Germinal center (tissue), 1 donor: ENCODE results near the gene FRMD4A.
"Not testable (repeated sequence)": the region's sequence is repeated elsewhere in the genome, so short reads cannot be mapped to it uniquely, and the experiment has no call there.

Experiments used
- DNase-seq: peaks from one replicate; pipeline ENCODE4 v3.0.0; 2012; ENCODE audit warnings: mixed read lengths, low spot score

Gene FRMD4A

DNA sequence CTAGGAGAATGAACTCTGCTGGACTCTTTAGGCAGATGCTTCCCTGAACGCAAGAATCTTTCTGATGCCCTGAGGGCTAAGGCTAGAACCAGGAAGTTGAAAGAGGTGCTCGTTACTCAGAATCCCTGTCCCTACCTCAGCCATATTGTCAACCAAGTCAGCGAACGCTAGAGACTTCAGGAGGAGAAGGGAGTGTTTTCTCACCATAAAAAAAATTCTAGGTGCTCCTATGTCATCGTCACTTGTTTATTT is 384.6 kb downstream of the FRMD4A start:
- no peak for DNase-seq

DNA sequence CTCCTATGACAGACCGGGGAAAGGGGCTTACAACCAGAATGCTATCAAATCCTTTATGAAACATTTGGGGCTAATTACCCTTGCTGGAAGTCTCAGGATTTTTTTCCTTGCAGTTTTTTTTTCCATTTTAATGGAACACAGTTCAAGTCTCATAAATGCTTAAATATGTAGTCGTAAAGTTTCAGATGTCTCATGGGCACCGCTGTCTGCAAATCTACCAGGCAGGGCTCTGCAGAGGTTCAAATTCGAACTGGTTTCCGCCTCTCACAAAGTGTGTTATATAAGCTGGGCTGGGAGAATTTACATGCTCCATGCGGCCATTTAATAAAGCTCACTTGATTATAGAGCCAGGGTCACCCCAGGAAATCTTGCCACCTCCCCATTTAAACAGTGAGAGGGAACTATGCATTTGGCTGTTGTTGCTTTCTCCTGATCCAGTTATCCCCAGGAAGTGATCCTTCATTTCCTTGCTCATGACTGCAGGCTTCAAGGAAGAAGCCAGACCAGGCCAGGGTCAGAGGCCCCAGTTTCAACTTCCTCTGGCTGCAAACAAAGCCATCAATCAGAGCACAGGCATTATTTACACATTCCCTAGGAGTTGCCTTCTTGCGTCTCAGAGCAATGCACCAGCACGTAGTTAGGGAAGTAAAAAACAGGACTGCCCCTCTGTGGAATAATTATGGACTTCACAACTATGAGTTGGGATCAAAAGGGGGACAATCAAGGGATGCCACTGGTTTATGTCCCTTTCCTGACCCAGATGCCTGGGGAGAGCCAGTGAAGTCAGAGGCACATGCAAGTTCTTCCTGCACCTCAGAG is 385.1 kb downstream of the FRMD4A start:
- no peak for DNase-seq

DNA sequence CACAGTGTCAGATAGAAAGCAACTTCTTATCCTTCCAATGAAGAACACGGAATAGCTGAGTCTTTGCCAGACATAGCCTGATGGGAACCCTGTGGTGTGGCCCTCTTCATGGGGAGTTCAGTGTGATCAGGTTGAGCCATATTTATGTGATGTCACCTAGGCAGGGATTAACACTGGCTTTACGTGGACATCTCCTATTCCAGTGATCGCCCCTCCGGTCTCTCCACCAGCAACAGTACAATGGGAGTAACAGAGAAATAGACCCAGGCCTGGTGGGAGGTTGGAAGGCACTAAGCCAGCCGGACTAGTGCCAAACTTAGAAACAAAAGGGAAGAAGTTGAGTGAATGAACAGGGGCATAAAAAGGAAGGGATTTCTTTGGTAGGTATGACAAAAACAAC is 385.9 kb downstream of the FRMD4A start:
- no peak for DNase-seq

DNA sequence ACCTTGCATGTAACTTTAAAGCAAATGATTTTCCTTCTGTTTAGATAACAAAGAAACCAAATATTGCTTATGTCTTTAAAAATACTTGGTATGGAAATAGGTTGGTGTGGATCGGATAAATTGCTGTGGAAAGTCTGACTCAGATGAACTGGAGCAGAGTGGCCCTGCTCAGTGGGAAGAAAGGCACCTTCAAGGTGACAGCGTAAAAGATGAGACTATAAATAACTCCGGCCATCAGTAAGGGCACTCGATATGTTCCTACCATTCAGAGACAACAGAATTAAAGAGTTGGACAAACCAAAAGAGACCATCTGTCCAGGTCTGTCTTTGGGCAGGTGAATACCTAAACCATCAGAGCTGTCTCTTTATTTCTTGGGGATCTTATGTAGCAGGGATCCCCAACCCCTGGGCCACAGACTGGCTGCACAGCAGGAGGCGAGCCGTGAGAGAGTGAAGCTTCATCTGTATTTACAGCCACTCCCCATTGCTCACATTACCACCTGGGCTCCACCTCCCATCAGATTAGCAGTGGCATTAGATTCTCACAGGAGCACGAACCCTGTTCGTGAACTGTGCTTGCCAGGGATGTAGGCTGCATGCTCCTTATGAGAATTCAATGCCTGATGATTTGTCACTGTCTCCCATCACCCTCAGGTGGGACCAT is 386.9 kb downstream of the FRMD4A start:
- no peak for DNase-seq

DNA sequence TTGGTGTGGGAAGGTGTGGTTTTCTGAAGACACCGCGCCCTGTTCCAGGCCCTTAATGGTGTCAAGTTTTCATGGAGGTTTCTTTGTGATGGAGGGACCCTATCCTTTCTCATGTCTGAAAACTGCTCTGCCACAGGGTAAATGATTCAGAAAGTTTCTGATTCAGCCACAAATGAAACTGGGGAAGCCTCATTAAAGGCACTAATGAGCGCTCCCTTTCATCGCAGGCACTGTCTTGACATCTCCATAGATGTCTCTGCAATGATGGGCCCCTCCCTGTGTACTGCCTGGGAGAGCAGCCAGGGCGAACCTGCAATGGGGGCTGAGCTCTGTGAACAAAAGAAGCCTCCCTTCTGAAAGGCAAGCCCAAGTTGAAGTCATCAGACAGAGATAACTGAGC is 388.7 kb downstream of the FRMD4A start:
- DNase-seq: no peak

DNA sequence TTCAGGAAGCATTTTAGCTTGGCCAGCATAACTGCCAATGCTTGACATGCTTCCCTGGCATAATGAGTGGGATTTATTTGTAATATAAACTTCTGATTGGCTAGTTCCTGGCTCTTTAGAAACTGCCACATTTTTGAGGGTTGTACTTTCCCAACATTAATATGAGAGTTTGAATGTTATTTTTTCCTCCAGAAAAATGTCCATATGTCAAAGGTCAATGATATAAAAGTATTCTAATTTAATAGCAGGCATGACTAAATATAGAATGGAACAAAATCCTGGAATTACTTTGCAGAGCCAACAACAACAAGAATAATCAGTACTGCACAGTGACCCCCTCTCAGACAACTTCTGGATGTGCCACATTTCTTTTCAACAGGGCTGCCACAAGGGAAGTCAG is 391.3 kb downstream of the FRMD4A start:
- no peak for DNase-seq

DNA sequence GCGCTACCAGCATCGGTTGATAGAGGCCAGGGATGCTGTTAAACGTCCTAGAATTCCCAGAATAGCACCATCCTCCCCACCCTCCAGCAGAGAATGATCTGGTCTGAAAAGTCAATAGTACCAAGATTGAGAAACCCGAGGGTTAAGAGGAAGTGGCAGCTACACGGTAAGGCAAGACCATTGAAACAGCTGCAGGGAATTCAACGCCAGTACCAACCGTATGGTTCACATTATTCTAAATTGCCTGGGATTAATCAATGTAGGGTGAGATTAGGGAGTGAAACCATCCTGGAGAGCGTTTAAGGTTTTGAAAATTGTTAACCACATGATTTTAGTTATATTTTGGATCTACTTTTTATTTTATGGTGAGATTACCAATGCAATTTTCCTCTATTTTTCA is 391.8 kb downstream of the FRMD4A start:
- DNase-seq: no peak

DNA sequence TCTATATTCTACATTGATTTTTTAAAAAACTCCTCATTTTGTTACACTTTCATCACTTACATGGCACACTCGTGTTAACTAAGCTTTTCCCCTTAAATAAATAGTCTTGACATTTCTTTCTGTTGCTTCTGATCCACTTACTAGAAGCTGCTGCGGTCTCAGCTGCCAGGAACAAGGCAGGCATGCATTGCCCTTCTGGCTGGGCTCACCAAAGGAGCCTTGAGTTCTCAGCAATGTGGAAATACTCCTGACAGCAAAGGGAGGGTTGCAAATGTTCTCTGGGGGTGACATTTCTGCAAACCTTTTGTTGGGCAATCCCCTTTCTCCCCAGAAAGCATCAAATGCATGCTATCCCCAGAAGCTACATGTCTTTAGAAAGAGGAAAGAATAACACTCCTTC is 393.9 kb downstream of the FRMD4A start:
- DNase-seq: no peak

DNA sequence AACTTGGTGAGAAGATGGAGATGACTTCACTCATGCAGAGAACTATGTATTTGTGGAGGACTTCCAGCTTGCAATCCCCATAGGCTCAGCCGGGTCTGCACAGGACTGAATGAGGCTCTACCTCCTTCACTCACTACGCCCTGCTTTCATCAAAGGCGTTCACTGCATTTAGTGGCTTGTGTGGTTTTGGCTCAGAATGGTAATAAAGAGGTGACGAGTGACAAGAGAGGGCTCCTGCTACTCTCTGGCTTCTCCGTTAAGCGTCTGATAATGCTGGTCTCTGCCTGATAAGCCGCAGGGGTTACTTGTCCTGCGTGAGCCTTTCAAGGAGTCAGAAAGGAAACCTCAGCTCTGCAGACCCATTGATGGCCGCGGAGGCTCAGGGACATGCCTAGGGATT is 400.6 kb downstream of the FRMD4A start:
- DNase-seq: no peak

DNA sequence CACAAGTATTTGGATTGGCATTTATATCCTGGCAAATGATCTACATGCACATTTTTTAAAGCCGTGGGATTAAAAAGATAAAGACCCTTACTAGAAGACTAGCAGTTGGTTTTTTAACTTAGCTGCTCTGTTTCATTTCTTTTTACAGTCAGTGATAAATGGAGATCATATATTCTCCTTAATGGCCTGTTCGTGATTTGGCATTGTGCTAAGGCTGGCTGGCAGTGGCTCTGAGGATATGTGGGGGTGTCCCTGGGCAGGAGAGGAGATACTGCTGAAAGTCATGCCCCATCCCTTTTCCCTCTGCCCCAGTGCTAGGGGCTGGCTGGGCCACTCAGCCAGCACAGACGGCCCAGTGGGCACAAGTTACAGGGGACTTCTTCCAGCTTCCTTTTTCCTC is 402.3 kb downstream of the FRMD4A start:
- no peak for DNase-seq

DNA sequence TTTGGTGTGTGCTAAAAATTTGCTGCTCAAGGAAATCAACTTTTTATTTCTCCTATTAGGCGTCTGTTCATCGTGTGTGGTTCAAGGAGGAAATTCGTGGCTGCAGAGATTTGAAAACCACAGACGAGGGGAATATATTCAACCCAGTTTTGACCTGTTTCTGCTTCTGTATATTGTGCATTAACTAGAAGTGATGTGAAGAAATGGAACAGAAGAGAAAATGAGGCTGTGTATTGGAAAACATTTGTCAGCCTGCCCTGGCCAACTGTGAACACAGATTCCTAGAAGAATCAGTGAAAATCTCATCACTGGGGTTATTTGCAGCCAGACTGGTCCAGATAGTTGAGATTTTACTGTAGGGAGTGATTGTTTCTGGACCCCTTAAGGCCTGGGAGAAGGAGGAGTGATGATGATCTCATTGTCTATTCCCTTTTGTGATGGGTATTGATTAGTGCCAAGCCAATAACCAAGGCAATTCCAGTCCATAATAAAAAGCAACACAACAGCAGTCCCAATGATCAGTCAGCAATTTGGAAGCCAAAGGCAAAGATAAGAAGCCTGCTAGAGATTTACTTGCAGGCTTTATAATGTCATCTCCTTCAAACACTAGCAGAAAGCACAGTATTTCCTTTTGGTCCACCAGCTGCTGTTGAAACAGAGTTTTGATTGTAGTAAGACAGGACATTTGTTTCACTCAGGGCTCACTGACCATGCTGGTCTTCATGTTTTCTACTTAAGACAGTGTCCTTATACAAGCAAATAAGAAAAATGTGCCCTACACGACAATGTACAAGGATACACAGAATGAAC is 404.5 kb downstream of the FRMD4A start:
- no peak for DNase-seq

DNA sequence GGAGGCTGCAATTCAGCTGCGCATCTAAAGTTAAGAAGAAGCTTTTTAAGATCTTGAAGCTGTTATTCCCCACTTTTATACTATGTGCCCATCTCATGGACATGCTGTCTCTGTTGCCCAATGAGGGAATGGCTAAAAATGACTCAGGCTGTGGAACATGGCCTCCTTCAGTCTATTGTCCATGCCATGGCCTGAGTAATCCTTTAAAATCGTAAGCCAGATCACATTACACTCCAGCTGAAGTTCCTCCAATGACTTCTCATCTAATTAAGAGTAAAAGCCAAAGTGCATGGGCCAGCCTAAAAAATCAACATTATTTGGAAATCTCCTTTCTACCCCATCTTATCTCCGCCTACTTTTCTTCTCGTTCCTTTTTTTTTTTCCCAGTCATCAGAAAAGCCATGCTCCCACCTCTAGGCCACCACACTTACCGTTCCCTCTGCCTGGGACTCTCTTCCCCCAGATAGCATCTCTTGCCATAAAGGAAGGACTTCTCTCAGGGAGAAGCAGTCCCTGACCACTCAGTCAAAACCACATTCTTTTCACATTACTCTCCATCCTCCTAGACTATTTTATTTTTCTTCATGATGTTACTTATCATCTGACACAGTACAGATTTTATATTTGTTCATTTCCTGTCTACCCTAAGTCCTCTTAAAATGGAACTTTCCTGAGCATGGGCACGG is 406.5 kb downstream of the FRMD4A start:
- no peak for DNase-seq

DNA sequence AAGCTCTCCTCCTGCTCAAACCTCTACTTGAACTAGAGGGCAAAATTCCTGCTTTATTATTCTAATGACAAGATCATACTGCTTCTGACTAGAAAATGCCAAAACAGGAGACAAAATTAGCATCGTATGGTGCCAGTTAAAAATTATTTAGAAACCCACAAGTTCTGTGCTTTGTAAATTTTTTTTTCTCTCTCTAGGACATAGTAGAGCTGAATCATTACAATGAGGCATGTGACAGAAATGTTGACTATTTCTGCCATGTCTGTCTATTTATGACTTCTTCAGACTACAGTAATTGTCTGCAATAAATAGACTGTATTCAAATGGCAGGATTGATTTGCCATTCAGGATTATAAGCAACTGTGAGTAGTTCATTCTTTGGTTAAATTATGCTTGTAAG is 408.1 kb downstream of the FRMD4A start:
- DNase-seq: no peak

DNA sequence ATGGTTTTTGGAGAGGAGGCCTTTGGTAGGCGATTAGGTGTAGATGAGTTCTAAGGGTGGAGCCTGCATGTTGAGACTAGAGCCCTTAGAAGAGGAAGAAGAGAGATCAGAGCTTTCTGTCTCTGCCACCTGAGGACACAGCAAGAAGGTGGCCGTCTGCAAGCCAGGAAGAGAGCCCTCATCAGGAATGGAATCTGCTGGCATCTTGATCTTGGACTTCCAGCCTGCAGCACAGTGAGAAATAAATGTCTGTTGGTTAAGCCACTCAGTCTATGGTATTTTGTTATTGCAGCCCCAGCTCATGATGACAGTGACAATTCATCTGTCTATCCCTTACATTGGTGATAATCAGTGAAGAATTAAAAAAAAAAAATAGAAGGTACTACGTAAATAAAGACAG is 408.8 kb downstream of the FRMD4A start:
- no peak for DNase-seq

DNA sequence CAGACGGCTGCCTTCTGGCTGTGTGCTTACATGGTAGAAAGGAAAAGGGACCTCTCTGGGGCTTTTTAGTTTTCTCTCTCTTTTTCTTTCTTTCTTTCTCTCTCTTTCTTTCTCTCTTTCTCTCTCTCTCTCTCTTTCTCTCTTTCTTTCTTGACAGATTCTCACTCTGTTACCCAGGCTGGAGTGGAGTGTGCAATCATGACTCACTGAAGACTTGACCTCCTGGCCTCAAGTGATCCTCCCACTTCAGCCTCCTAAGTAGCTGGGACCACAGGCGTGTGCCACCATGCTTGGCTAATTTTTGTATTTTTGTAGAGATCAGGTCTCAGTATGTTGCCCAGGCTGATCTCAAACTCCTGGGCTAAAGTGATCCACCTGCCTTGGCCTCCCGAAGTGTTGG is 409.6 kb downstream of the FRMD4A start:
- DNase-seq: not testable (repeated sequence)

DNA sequence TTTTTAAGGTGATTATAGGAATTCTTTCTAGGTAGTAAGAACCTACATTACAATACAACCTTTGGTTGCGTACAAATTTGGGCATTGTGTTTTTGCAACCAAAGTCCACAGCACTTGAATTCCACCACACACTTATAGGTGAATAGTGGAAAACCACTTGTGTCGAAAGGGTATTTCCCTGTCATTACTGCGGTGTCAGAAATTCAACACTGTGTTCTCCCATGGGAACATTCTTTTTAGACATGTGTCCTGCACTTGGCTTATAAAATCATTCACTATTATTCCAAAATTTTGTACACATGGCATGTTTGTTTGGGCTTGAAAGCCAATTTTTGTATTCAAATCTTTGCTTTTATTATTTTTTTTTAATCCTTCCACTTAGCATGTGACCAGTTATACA is 410.3 kb downstream of the FRMD4A start:
- no peak for DNase-seq

DNA sequence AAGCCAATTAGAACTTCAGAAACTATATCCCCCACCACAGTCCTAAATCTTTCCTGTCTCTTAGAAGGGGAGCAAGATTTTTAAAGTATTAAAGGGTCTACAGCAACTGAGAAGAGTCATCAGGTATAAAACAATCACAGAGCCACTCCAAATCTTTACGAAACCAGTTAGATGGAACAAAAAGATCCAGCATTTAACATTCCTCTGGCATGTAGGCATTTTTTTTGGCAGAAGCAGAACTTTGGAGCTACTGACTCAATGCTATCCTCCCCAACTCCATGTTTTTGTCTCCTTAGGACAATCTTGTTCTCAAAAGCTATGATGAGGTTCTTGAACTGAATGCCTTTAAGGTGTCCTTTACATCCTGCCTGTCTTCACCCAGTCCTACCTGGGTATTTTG is 410.7 kb downstream of the FRMD4A start:
- DNase-seq: no peak

DNA sequence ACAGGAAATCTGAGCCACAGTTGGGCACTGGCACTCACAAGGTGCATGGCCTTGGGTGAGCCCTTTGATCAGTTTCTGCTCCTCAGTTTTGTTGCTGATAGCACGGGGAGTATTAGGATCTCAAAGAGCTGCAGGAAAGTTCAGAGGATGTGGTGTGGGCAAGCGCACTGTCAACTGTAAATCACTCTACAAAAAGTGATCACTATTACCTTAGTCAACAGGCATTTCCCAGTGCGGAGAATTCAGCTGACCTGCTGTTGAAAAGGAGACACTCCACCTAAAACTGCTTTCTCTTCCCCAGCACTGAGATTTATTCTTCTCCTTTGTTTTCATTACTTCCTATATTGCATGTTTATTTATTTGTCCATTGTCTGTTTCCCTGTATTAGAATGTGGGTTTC is 412.9 kb downstream of the FRMD4A start:
- no peak for DNase-seq

DNA sequence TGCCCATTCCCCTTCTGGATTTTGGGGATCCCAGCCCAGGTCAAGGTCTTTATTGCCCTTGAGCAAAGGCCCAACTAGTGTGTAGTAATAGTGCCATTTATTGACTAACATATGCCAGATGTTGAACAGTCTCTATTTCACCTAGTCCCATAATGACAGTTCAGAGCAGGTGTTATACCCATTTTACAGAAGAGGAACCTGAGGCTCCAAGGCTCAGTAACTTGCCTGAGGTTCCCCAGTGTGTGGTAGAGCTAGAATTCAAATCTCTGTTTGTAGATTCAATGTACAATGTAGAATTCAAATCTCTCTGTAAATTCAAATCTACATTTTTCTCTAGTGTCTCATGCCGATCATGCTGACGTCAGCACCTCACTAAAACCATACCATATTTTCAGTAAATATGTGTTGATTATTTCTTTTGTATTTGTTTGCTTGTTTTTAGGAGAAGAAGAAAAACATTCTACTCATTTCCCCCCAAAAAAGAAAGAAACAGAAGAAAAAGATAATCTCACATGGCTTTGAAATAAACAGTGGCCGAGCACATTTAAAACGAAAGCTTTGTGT is 414.3 kb downstream of the FRMD4A start:
- peak; percentile 33 for DNase-seq

DNA sequence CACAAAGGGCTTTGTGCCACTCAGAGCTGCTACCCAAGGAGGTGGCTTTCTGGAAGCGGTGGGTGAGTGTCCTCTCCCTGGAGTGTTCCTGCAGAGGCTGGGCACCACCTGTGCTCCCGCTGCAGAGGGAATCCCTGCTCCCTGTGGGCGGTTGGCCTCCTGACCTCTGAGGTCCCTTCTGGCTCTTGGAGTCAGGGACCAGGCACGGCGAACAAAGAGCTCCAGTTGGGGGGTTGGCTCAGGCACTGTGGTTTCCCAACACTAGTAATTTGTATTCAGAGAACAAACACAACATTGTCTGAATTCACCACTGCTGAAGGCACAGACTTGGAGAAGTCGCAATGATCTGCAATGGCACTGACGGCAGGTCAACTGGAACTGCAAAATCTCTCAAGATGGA is 415.0 kb downstream of the FRMD4A start:
- no peak for DNase-seq

DNA sequence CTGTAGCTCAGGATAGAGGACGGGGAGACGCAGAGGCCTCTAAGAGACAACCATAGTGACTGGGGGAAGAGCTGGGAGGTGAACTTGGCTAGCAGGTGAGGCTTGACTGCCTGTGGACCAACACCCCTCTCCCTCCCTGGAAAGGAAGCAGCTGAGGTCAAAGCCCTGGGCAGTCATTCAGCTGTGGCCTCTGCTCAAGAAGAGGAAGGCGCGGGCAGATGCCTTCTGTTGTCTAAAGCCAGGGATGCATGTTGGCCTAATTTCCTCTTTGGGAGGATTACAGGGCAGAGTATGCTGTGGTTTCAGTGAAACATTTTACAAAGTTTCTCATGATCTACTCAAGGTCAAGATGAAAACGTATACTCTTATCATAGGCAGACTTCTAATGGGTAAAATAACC is 416.8 kb downstream of the FRMD4A start:
- no peak for DNase-seq

DNA sequence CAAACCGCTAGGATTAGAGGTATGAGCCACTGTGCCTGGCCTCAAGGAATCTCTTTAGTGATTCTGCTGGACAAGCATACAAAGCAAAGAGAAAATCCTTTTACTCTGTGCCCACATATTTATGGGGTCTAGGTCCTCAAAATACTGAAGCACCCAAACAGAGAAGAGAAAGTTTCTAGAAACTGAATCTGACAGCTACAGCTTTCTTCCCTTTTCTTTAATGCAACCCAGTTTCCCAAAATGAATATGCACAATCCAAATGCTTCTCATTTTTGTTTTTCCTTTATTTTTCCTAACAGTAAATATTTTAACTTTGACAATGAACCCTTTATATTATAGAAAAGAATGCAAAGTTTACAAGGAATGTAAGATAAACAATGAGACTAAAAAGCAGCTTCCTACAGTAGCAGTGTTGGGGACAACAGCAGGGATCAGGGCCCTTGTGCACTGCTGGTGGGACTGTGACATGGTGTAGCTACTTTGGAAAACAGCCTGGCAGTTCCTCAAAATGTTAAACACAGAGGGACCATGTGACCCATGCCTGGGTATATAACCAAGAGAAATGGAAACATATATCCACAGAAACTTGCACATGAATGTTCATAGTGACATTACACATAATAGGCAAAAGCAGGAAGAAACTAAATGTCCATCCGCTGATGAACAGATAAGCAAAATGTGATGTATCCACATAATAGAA is 418.8 kb downstream of the FRMD4A start:
- DNase-seq: no peak
